ENCODE results near the gene KMT2E.
A peak's percentile ranks its signal among the peaks of the same experiment; 100 is the strongest.
"Not testable (repeated sequence)": the region's sequence is repeated elsewhere in the genome, so short reads cannot be mapped to it uniquely, and the experiment has no call there.

KMT2E gene

GRCh38 chr7:104979167-104979841 is 34.7 kb upstream of the KMT2E start:
- Mint-ChIP-seq H3K4me1 (peaks cover 54% of the 10 kb centered on the region), H3K27ac (peak overlapping the region; percentile 1), H3K9me3 (no peaks in the 10 kb centered on the region), H3K4me3 (no peak overlapping the region), H3K36me3 (peaks cover 90% of the 10 kb centered on the region)
- DNase-seq (ENCODE audit: low spot score in 2 of 2) (no peak), ATAC-seq (no peak)

- Mint-ChIP-seq H3K9me3 (no peaks in the 10 kb centered on the region), H3K4me3 (no peak overlapping the region), H3K4me1 (peaks cover 63% of the 10 kb centered on the region), H3K27ac (no peak overlapping the region), H3K36me3 (peaks cover 82% of the 10 kb centered on the region)
- DNase-seq (ENCODE audit: low spot score in 2 of 2) (no peak), ATAC-seq (no peak)
Observed at GRCh38 chr7:104980440-104980839, 33.6 kb upstream of the KMT2E start.

- peaks cover 68% of the 10 kb centered on the region for H3K4me1 Mint-ChIP-seq
- ATAC-seq (no peak), DNase-seq (ENCODE audit: low spot score in 2 of 2) (no peak)
- H3K9me3 Mint-ChIP-seq: no peaks in the 10 kb centered on the region
- H3K4me3 Mint-ChIP-seq: no peak overlapping the region
- H3K36me3 Mint-ChIP-seq: peaks cover 75% of the 10 kb centered on the region
- no peak overlapping the region for H3K27ac Mint-ChIP-seq
Observed at GRCh38 chr7:104980841-104981671, 32.9 kb upstream of the KMT2E start.

DNA sequence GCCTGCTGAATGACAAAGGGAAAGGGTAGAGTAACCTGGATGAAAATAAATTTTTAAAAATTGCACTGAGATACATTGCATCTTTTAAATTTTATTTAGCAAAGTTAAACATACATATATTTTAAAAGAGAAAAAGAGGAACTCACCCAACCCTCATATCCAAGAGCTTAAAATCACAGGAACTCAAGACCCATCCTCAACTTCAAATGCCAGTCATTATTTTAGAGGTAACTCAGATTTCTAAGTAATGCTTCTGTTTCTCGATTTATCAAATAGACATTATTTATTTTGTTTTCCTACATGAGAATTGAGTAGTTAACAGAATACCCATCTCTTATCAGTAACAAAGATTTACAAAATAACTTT is 32.4 kb upstream of the KMT2E start:
- Mint-ChIP-seq H3K36me3 (peaks cover 69% of the 10 kb centered on the region), H3K9me3 (no peaks in the 10 kb centered on the region), H3K27ac (no peak overlapping the region), H3K4me3 (no peak overlapping the region), H3K4me1 (peaks cover 67% of the 10 kb centered on the region)
- no peak for ATAC-seq
- no peak for DNase-seq (ENCODE audit: low spot score in 2 of 2)

DNA sequence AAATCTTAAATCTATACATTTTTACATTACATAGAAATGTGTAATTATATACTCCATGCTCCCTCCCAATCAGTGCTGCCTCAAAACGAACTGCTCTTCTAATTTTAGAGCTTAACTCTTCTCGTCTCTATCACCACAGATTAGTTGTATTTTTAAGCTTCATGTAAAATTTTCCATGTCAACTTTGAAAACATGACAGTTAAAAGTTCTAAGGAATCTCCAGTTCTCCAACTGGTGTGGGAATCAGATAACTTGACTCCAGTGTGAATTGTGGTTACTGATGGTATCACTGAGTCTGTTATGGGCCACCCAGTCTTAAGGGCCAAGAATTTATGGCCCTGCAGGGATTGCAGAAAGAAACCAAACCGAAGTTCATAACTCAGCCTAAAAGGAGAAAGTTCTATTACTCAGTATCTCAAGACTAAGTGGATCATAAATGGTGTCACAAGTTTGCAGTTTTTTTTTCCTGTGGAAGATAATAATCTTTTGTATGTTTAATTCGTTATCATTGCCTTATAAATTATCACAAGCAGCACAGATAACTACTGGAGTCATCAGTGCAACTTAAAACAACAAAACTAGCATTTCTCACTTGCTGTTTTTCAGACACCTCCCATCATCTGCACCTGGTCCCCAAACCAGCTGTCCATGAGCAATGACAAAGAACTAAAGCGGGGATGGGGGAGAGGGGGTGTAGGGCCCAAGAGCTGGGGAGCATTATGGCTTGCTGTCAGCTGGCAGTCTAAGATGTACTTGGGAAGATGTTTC is 31.5 kb upstream of the KMT2E start:
- Mint-ChIP-seq H3K36me3 (peaks cover 66% of the 10 kb centered on the region), H3K27ac (peak overlapping the region; percentile 99), H3K9me3 (no peaks in the 10 kb centered on the region), H3K4me3 (peak overlapping the region; percentile 93), H3K4me1 (peaks cover 59% of the 10 kb centered on the region)
- no peak for ATAC-seq
- peak in 1 of 2 donors; percentile 47 for DNase-seq (ENCODE audit: low spot score in 2 of 2)

DNA sequence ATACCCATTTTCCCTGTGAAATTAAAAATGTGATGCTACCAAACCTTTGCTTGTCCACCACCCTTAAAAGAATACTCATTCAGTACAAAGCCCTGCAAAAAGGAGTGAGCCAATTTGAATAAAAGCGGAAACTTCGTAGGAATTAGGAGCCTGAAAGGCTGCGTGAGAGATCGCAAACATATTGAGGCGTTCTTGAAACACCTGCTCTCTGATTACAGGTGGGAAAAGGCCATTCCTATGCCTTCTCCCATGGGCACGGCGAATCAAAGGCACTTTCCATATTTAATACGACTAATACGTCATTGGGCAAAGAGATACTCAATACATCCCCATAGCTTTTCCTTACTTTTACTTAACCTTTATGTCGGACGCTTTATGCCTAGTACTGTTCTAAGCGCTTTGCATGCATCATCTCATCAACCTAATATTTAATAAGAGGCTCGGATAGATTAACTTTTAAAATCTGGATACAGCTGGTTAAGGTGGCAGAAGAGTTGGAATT is 30.9 kb upstream of the KMT2E start:
- DNase-seq (ENCODE audit: low spot score in 2 of 2) (no peak), ATAC-seq (no peak)
- Mint-ChIP-seq H3K36me3 (peaks cover 60% of the 10 kb centered on the region), H3K4me3 (peak overlapping the region; percentile 93), H3K27ac (peak overlapping the region; percentile 99), H3K9me3 (no peaks in the 10 kb centered on the region), H3K4me1 (peaks cover 55% of the 10 kb centered on the region)

GRCh38 chr7:104983578-104984539 is 30.1 kb upstream of the KMT2E start:
- peak; percentile 95 for ATAC-seq
- H3K4me3 Mint-ChIP-seq: peak overlapping the region; percentile 93
- H3K4me1 Mint-ChIP-seq: peaks cover 54% of the 10 kb centered on the region

GRCh38 chr7:104984585-104985258 is 29.3 kb upstream of the KMT2E start:
- H3K36me3 Mint-ChIP-seq: peaks cover 44% of the 10 kb centered on the region
- peak overlapping the region; percentile 93 for H3K4me3 Mint-ChIP-seq
- H3K4me1 Mint-ChIP-seq: peaks cover 47% of the 10 kb centered on the region
- ATAC-seq (no peak), DNase-seq (ENCODE audit: low spot score in 2 of 2) (peak in 1 of 2 donors; percentile 45)
- H3K9me3 Mint-ChIP-seq: no peaks in the 10 kb centered on the region
- peak overlapping the region; percentile 99 for H3K27ac Mint-ChIP-seq

More at GRCh38 chr7:104983578-104984539, 30.1 kb upstream of the KMT2E start:
- peaks cover 53% of the 10 kb centered on the region for H3K36me3 Mint-ChIP-seq
- H3K27ac Mint-ChIP-seq: peak overlapping the region; percentile 99
- peak; percentile 69 to 91 for DNase-seq (ENCODE audit: low spot score in 2 of 2)
- no peaks in the 10 kb centered on the region for H3K9me3 Mint-ChIP-seq

DNA sequence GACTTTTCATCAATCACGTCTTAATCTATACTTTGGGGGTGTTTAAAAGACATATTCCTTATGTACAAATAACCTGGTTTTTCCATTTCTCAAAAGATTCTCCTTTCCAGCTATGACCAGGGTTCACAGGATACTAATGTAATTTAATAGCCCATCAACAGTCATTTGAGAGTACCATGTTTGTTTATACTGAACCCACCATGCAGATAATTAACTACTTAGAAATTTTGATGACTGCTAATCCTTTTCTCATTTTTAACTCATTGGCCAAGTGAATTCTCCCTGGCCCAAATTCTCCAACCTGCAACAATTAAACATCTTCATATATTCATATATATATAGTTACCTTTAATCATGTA is 28.8 kb upstream of the KMT2E start:
- H3K27ac Mint-ChIP-seq: peak overlapping the region; percentile 99
- H3K9me3 Mint-ChIP-seq: no peaks in the 10 kb centered on the region
- peaks cover 39% of the 10 kb centered on the region for H3K36me3 Mint-ChIP-seq
- H3K4me1 Mint-ChIP-seq: peaks cover 42% of the 10 kb centered on the region
- no peak for DNase-seq (ENCODE audit: low spot score in 2 of 2)
- peak overlapping the region; percentile 93 for H3K4me3 Mint-ChIP-seq
- no peak for ATAC-seq

- no peak overlapping the region for H3K4me3 Mint-ChIP-seq
- H3K4me1 Mint-ChIP-seq: peaks cover 32% of the 10 kb centered on the region
- DNase-seq (ENCODE audit: low spot score in 2 of 2): no peak
- no peaks in the 10 kb centered on the region for H3K9me3 Mint-ChIP-seq
- H3K27ac Mint-ChIP-seq: peak overlapping the region; percentile 20
- no peak for ATAC-seq
- peaks cover 24% of the 10 kb centered on the region for H3K36me3 Mint-ChIP-seq
Observed at GRCh38 chr7:104986628-104987259, 27.3 kb upstream of the KMT2E start.

DNA sequence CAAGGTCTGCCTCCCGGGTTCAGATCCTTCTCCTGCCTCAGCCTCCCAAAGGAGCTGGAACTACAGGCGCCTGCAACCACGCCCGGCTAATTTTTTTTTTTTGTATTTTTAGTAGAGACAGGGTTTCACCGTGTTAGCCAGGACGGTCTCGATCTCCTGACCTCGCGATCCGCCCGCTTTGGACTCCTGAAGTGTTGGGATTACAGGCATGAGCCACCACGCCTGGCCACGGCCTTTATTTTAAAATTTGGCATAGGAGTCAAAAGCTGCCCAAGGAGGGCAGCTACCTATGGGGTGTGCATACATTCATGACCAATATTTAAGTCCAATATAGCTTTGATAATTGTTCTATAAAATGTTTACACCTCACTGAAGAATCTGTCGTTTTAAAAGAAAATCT is 26.6 kb upstream of the KMT2E start:
- Mint-ChIP-seq H3K4me1 (peaks cover 29% of the 10 kb centered on the region), H3K36me3 (peaks cover 17% of the 10 kb centered on the region)
- not testable (repeated sequence) for DNase-seq (ENCODE audit: low spot score in 2 of 2); H3K4me3 Mint-ChIP-seq; ATAC-seq; H3K9me3 Mint-ChIP-seq; H3K27ac Mint-ChIP-seq

DNA sequence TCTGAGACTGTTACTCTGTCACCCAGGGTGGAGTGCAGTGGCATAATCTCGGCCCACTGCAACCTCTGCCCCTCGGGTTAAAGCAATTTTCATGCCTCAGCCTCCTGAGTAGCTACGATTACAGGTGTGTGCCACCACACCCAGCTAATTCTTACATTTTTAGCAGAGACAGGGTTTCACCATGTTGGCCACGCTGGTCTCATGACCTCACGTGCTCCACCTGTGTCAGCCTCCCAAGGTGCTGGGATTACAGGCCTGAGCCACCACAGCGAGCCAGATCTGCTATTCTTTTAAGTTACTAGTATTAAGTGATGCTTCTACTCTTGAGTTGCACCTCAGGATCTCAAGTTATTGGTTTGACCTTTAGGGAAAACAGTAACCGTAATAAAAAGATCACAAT is 23.0 kb upstream of the KMT2E start:
- Mint-ChIP-seq H3K27ac (no peak overlapping the region), H3K9me3 (no peaks in the 10 kb centered on the region), H3K4me1 (peaks cover 19% of the 10 kb centered on the region)

DNA sequence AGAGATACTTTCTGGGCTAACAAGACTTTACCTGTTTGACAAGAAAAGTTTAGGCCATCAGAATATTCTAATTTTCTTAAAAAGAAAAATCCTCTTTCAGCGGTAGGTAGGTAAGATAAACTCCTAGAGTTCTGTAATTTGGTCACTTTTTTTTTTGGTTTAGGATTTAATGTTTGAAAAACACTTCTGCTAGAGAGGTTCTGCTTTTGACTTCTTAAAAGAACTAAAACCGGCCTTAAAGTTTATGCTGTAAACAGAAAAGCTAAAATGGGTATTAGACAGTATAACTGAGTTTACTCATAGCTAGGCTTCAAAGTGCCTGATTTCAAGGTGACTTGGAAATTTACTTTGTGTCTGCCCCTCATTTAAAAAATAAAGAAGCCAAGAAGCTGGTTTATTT is 21.7 kb upstream of the KMT2E start:
- Mint-ChIP-seq H3K36me3 (peaks cover 32% of the 10 kb centered on the region), H3K9me3 (no peaks in the 10 kb centered on the region), H3K4me1 (peaks cover 27% of the 10 kb centered on the region), H3K4me3 (no peak overlapping the region), H3K27ac (no peak overlapping the region)
- DNase-seq (ENCODE audit: low spot score in 2 of 2) (no peak), ATAC-seq (no peak)

More for the DNA sequence above, 23.0 kb upstream of the KMT2E start:
- ATAC-seq (no peak), DNase-seq (ENCODE audit: low spot score in 2 of 2) (no peak)
- H3K36me3 Mint-ChIP-seq: peaks cover 25% of the 10 kb centered on the region
- no peak overlapping the region for H3K4me3 Mint-ChIP-seq
